K562 (cell line): ENCODE measurements around the gene USP1. TPM values are rescaled to one million over a fixed set of nuclear protein-coding genes. Genes with fewer than 3 reads are reported as not detected.

Experiments used
- CHD2 ChIP-seq: IDR thresholded peaks from 2 replicates; pipeline ENCODE4 v1.6.1; 2011; ENCODE audit warnings: low read depth, low read length
- FOXK2 ChIP-seq, 2 experiments: fragments of 450-650 bp; IDR thresholded peaks in 1 of 2; conservative IDR thresholded peaks in 1 of 2; 2 replicates each; pipeline ENCODE4 v1.6.1; 2016; ENCODE audit warnings: low read depth in 2 of 2, mild to moderate bottlenecking in 1 of 2
- GTF2F1 ChIP-seq: IDR thresholded peaks from 2 replicates; pipeline ENCODE4 v1.6.1; 2011; ENCODE audit warnings: low read depth, low read length, improper control_type of control experiment
- MAX ChIP-seq: sonication (generic); formaldehyde crosslinking; IDR thresholded peaks from 2 replicates; pipeline ENCODE4 v1.9.0; 2022; ENCODE audit warnings: mild to moderate bottlenecking, missing genetic modification reagents
- MYBL2 ChIP-seq, 2 experiments: fragments of 450-650 bp in 1 of 2; sonication (generic) in 1 of 2; formaldehyde crosslinking in 1 of 2; IDR thresholded peaks; 2 replicates each; pipeline versions ENCODE4 v1.6.1 to v1.8.1; 2017 to 2022; ENCODE audit warnings: borderline replicate concordance in 1 of 2, inconsistent platforms in 1 of 2, low read depth in 1 of 2, mild to moderate bottlenecking in 1 of 2, missing genetic modification reagents in 1 of 2, moderate library complexity in 1 of 2
- NFYB ChIP-seq: IDR thresholded peaks from 2 replicates; pipeline ENCODE4 v1.6.1; 2011; ENCODE audit warnings: mild to moderate bottlenecking, moderate library complexity; ENCODE audit not compliant: insufficient read length; ENCODE audit errors: extremely low read depth
- NR3C1 ChIP-seq: sonication (generic); formaldehyde crosslinking; IDR thresholded peaks from 2 replicates; pipeline ENCODE4 v1.8.1; 2022; ENCODE audit warnings: missing genetic modification reagents
- POLR2AphosphoS2 ChIP-seq: IDR thresholded peaks from 2 replicates; pipeline ENCODE4 v1.6.1; 2012; ENCODE audit warnings: low read length, improper control_type of control experiment
- RBM34 ChIP-seq: fragments of 200-400 bp; formaldehyde crosslinking; IDR thresholded peaks from 2 replicates; pipeline ENCODE4 v1.6.1; 2018; ENCODE audit warnings: low read length, borderline replicate concordance; ENCODE audit not compliant: insufficient read depth
- SAP30 ChIP-seq: fragments of 200-600 bp; sonication (generic); IDR thresholded peaks from 2 replicates; pipeline ENCODE4 v1.6.1; 2012; ENCODE audit warnings: borderline replicate concordance, low read depth, mild to moderate bottlenecking, moderate library complexity, low read length, control low read depth, inconsistent platforms; ENCODE audit not compliant: insufficient read depth, poor library complexity, severe bottlenecking
- ZKSCAN3 ChIP-seq: fragments of 250-450 bp; sonication (Bioruptor Pico); IDR thresholded peaks from 2 replicates; pipeline ENCODE4 v1.4.0; 2020
- ZNF384 ChIP-seq: IDR thresholded peaks from 2 replicates; pipeline ENCODE4 v1.6.1; 2012; ENCODE audit warnings: low read depth, low read length, improper control_type of control experiment
- polyA plus RNA-seq, 8 experiments: library from polyadenylated mRNA; depleted of rRNA in 4 of 8; stranded (reverse) in 5 of 8; unstranded in 3 of 8; fragments of >200 nt; fragmentation: Nextera tagmentation in 2 of 8; fragmentation: Illumina TruSeq in 1 of 8; extraction: Ambion mirVana in 2 of 8; extraction: Trizol in 1 of 8; gene quantifications; 2 replicates each; pipeline versions ENCODE4 v1.2.1 to v1.2.3, GENCODE V29; 2011 to 2014; ENCODE audit warnings: inconsistent platforms in 1 of 8, missing spikeins in 1 of 8
- total RNA-seq, 7 experiments: library from RNA; depleted of rRNA in 6 of 7; stranded (reverse); fragments of >200 nt in 6 of 7; fragmentation: Illumina TruSeq in 2 of 7; extraction: Trizol in 2 of 7; gene quantifications; 2 replicates each; pipeline versions ENCODE4 v1.2.1 to v1.2.3, GENCODE V29; 2011 to 2021; ENCODE audit warnings: low replicate concordance in 1 of 7
- TF ChIP-seq, protein P1 (sequence below), 2 experiments: IDR thresholded peaks in 1 of 2; conservative IDR thresholded peaks in 1 of 2; 2 replicates each; pipeline ENCODE4 v1.6.1; 2016; ENCODE audit warnings: low read depth in 2 of 2, mild to moderate bottlenecking in 1 of 2, missing compliant biosample characterization in 1 of 2, missing genetic modification characterization in 1 of 2, moderate library complexity in 1 of 2
- TF ChIP-seq, protein P2 (sequence below), 2 experiments: fragments of 450-650 bp in 1 of 2; sonication (generic) in 1 of 2; formaldehyde crosslinking in 1 of 2; IDR thresholded peaks in 1 of 2; conservative IDR thresholded peaks in 1 of 2; 2 replicates each; pipeline versions ENCODE4 v1.6.1 to v1.8.1; 2016 to 2023; ENCODE audit warnings: mild to moderate bottlenecking in 2 of 2, moderate library complexity in 2 of 2, inconsistent platforms in 1 of 2, missing genetic modification reagents in 1 of 2
- TF ChIP-seq, protein P3 (sequence below): fragments of 450-650 bp; IDR thresholded peaks from 2 replicates; pipeline ENCODE4 v1.6.1; 2016; ENCODE audit warnings: mild to moderate bottlenecking

The USP1 gene
- total and polyA plus RNA-seq, 9 of the 15 experiments (the other 6 are each of a cell fraction or from before 2014, with no cell fraction given), result 27.3 to 87.9 (median 51.7) TPM

- TF ChIP-seq, protein P1, sequence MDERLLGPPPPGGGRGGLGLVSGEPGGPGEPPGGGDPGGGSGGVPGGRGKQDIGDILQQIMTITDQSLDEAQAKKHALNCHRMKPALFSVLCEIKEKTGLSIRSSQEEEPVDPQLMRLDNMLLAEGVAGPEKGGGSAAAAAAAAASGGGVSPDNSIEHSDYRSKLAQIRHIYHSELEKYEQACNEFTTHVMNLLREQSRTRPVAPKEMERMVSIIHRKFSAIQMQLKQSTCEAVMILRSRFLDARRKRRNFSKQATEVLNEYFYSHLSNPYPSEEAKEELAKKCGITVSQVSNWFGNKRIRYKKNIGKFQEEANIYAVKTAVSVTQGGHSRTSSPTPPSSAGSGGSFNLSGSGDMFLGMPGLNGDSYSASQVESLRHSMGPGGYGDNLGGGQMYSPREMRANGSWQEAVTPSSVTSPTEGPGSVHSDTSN (CRISPR knock-in tag; IDR thresholded peaks at IDR 0.05; ENCODE audit: low read depth), result no peak
- TF ChIP-seq, protein P1 (tag; conservative IDR thresholded peaks at IDR 0.05; ENCODE audit: low read depth), result no peak
- TF ChIP-seq NFYB, result peak; percentile 82
- 0 out of 2 replicates have a peak, but pooled peaks have one; percentile 15 for TF ChIP-seq POLR2AphosphoS2
- no peak for TF ChIP-seq ZKSCAN3
- TF ChIP-seq CHD2, result peak; percentile 71
- no peak for TF ChIP-seq NR3C1
- peak; percentile 93 for TF ChIP-seq ZNF384
- TF ChIP-seq MYBL2 (IDR thresholded peaks at IDR 0.05; ENCODE audit: low read depth), result peak; percentile 84
- TF ChIP-seq MYBL2 (CRISPR knock-in tag; IDR thresholded peaks at IDR 0.05; ENCODE audit: borderline replicate concordance), result no peak
- TF ChIP-seq, protein P2, sequence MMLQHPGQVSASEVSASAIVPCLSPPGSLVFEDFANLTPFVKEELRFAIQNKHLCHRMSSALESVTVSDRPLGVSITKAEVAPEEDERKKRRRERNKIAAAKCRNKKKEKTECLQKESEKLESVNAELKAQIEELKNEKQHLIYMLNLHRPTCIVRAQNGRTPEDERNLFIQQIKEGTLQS (IDR thresholded peaks at IDR 0.05), result no peak
- TF ChIP-seq, protein P2 (CRISPR knock-in tag; conservative IDR thresholded peaks at IDR 0.05), result 0 out of 2 replicates have a peak, but pooled peaks have one; percentile 37
- TF ChIP-seq MAX (CRISPR knock-in tag), result peak; percentile 73
- TF ChIP-seq GTF2F1, result 0 out of 2 replicates have a peak, but pooled peaks have one; percentile 20
- peak in 1 of 2 experiments; percentile 26; a peak in 2 of 4 replicates for TF ChIP-seq FOXK2 (conservative IDR thresholded peaks at IDR 0.05 in 1 of 2, IDR thresholded peaks at IDR 0.05 in 1 of 2; ENCODE audit: low read depth in 2 of 2)
- TF ChIP-seq, protein P3, sequence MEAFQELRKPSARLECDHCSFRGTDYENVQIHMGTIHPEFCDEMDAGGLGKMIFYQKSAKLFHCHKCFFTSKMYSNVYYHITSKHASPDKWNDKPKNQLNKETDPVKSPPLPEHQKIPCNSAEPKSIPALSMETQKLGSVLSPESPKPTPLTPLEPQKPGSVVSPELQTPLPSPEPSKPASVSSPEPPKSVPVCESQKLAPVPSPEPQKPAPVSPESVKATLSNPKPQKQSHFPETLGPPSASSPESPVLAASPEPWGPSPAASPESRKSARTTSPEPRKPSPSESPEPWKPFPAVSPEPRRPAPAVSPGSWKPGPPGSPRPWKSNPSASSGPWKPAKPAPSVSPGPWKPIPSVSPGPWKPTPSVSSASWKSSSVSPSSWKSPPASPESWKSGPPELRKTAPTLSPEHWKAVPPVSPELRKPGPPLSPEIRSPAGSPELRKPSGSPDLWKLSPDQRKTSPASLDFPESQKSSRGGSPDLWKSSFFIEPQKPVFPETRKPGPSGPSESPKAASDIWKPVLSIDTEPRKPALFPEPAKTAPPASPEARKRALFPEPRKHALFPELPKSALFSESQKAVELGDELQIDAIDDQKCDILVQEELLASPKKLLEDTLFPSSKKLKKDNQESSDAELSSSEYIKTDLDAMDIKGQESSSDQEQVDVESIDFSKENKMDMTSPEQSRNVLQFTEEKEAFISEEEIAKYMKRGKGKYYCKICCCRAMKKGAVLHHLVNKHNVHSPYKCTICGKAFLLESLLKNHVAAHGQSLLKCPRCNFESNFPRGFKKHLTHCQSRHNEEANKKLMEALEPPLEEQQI, result 0 out of 2 replicates have a peak, but pooled peaks have one; percentile 30
- no peak for TF ChIP-seq RBM34
- no peak for TF ChIP-seq SAP30
Measured at GRCh38 chr1:62436466-62437272, at the start of gene USP1 (continued).
